Measurements from ENCODE around the gene RAB27B. TPM values are rescaled to one million over a fixed set of nuclear protein-coding genes. Genes with fewer than 3 reads are reported as not detected.

The RAB27B gene
- total and polyA plus RNA-seq, 2 of the 8 experiments (the other 6 are each of a cell fraction or from before 2014, with no cell fraction given): 0.05 to 0.60 TPM

DNA sequence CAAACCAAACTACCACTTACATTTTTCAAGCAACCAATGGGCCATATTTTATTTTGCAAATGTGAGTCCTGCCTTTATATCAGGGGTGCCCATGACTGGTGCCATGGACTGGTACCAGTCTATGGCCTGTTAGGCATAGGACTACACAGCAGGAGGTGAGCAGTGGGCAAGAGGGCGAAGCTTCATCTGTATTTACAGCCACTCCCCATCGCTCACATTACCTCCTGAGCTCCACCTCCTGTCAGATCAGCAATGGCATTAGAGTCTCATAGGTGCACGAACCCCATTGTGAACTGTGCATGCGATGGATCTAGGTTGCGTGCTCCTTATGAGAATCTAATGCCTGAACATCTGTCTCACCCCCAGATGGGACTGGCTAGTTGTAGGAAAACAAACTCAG, 77.4 kb downstream of the RAB27B start (continued):
- TF ChIP-seq, protein P1, sequence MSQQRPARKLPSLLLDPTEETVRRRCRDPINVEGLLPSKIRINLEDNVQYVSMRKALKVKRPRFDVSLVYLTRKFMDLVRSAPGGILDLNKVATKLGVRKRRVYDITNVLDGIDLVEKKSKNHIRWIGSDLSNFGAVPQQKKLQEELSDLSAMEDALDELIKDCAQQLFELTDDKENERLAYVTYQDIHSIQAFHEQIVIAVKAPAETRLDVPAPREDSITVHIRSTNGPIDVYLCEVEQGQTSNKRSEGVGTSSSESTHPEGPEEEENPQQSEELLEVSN (IDR thresholded peaks at IDR 0.05): no peak
- TF ChIP-seq TBP (IDR thresholded peaks at IDR 0.05; ENCODE audit: low read depth, low read length): no peak
- TF ChIP-seq RFX5 (IDR thresholded peaks at IDR 0.05; ENCODE audit: borderline replicate concordance, low read depth, low read length): no peak
- no peak for TF ChIP-seq RXRA (IDR thresholded peaks at IDR 0.05; ENCODE audit: insufficient read depth, low read depth, low read length)
- TF ChIP-seq, protein P2, sequence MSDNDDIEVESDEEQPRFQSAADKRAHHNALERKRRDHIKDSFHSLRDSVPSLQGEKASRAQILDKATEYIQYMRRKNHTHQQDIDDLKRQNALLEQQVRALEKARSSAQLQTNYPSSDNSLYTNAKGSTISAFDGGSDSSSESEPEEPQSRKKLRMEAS (IDR thresholded peaks at IDR 0.05): no peak
- TF ChIP-seq GABPA (IDR thresholded peaks at IDR 0.05; ENCODE audit: borderline replicate concordance, insufficient read depth, low read length): no peak
